Esophagus squamous epithelium (tissue), 4 donors: ENCODE results near the gene MAPK1IP1L.

Experiments
- POLR2A ChIP-seq, 4 donors: fragments of 450-650 bp; IDR thresholded peaks; one replicate each; pipeline ENCODE4 v1.6.1; 2017; ENCODE audit warnings: antibody characterized with exemption in 4 of 4, mild to moderate bottlenecking in 4 of 4, moderate library complexity in 3 of 4
- TF ChIP-seq, protein P1 (sequence below), 6 experiments: fragments of 450-650 bp in 4 of 6; fragments of 200-600 bp in 2 of 6; sonication (generic) in 2 of 6; IDR thresholded peaks; one replicate each; pipeline ENCODE4 v1.5.1; 2016 to 2019; ENCODE audit warnings: antibody characterized with exemption in 6 of 6, mild to moderate bottlenecking in 4 of 6, moderate library complexity in 4 of 6

DNA sequence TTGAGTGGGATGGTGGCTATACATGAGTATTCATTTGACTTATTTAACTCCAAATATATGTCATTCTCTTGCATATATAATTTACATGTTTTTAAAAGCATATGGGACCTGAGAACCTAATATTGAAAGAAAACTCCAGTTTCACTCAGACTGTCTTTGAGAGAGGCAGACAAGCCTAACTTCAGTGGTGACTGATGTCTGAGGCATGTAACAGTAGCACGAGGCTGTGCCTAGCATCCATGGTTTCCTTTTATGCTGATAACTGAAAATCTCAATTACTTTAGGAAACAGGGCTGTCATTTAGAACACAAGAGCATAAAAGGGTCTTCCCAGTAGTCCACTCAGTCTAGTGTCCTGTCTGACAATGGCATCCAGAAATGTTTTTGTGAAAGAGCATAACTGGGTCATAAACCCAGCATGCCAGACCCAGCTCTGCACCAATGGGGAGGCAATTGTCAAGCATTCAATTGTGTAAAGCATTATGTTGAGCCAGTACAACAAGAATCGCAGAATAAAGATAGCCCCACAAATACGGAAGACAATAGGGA, 24.3 kb downstream of the MAPK1IP1L start:
- TF ChIP-seq, protein P1, sequence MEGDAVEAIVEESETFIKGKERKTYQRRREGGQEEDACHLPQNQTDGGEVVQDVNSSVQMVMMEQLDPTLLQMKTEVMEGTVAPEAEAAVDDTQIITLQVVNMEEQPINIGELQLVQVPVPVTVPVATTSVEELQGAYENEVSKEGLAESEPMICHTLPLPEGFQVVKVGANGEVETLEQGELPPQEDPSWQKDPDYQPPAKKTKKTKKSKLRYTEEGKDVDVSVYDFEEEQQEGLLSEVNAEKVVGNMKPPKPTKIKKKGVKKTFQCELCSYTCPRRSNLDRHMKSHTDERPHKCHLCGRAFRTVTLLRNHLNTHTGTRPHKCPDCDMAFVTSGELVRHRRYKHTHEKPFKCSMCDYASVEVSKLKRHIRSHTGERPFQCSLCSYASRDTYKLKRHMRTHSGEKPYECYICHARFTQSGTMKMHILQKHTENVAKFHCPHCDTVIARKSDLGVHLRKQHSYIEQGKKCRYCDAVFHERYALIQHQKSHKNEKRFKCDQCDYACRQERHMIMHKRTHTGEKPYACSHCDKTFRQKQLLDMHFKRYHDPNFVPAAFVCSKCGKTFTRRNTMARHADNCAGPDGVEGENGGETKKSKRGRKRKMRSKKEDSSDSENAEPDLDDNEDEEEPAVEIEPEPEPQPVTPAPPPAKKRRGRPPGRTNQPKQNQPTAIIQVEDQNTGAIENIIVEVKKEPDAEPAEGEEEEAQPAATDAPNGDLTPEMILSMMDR (IDR thresholded peaks at IDR 0.05), result no peak
- TF ChIP-seq POLR2A (IDR thresholded peaks at IDR 0.05), result no peak
